ENCODE data around the gene HOXD11.

- TF ChIP-seq POLR2AphosphoS5 (IDR thresholded peaks at IDR 0.05) (no peak), POLR2A (IDR thresholded peaks at IDR 0.05) (no peak), EP300 (IDR thresholded peaks at IDR 0.05) (no peak)
- TF ChIP-seq, protein P1, sequence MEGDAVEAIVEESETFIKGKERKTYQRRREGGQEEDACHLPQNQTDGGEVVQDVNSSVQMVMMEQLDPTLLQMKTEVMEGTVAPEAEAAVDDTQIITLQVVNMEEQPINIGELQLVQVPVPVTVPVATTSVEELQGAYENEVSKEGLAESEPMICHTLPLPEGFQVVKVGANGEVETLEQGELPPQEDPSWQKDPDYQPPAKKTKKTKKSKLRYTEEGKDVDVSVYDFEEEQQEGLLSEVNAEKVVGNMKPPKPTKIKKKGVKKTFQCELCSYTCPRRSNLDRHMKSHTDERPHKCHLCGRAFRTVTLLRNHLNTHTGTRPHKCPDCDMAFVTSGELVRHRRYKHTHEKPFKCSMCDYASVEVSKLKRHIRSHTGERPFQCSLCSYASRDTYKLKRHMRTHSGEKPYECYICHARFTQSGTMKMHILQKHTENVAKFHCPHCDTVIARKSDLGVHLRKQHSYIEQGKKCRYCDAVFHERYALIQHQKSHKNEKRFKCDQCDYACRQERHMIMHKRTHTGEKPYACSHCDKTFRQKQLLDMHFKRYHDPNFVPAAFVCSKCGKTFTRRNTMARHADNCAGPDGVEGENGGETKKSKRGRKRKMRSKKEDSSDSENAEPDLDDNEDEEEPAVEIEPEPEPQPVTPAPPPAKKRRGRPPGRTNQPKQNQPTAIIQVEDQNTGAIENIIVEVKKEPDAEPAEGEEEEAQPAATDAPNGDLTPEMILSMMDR (IDR thresholded peaks at IDR 0.05), result no peak
Observed at GRCh38 chr2:176107731-176108181, 676 bp downstream of the HOXD11 start.
